Kidney (tissue), 14 donors: ENCODE results near the gene ILRUN. TPM values are rescaled to one million over a fixed set of nuclear protein-coding genes. Genes with fewer than 3 reads are reported as not detected.

Source experiments
- DNase-seq, 5 donors: peaks; one replicate each; pipeline ENCODE4 v3.0.0-alpha.2; 2013 to 2020
- FAIRE-seq: peaks from 2 replicates; lab custom pipeline; 2012; peaks lifted over from hg19 to GRCh38; lab: Jason Lieb, UNC
- H3K27ac ChIP-seq, 2 donors: one replicate each; pipeline ENCODE4 v1.7.0; 2013; ENCODE audit warnings: low read depth in 2 of 2, low read length in 2 of 2, inconsistent platforms in 1 of 2
- H3K27me3 ChIP-seq: one replicate; pipeline ENCODE4 v1.7.1; 2013; ENCODE audit warnings: low read length, inconsistent platforms; ENCODE audit not compliant: control insufficient read depth, insufficient read depth
- H3K36me3 ChIP-seq, 3 donors: one replicate each; pipeline versions ENCODE4 v1.7.0 to v1.7.1; 2013; ENCODE audit warnings: low read length in 3 of 3, control low read depth in 1 of 3, inconsistent platforms in 1 of 3; ENCODE audit not compliant: insufficient read depth in 3 of 3, control insufficient read depth in 2 of 3
- H3K4me1 ChIP-seq, 3 donors: one replicate each; pipeline versions ENCODE4 v1.7.0 to v1.7.1; 2013; ENCODE audit warnings: low read length in 3 of 3, inconsistent platforms in 1 of 3, low read depth in 1 of 3; ENCODE audit not compliant: control insufficient read depth in 2 of 3, insufficient read depth in 2 of 3
- H3K4me3 ChIP-seq, 3 donors: one replicate each; pipeline versions ENCODE4 v1.7.0 to v1.8.1; 2013; ENCODE audit warnings: low read length in 3 of 3, control low read depth in 1 of 3, inconsistent platforms in 1 of 3
- H3K9ac ChIP-seq, 3 donors: one replicate each; pipeline versions ENCODE4 v1.7.0 to v1.7.1; 2013; ENCODE audit warnings: low read length in 3 of 3, control low read depth in 1 of 3, inconsistent platforms in 1 of 3
- H3K9me3 ChIP-seq, 3 donors: one replicate each; pipeline versions ENCODE4 v1.7.0 to v1.7.1; 2013; ENCODE audit warnings: low read length in 3 of 3, control low read depth in 1 of 3, inconsistent platforms in 1 of 3; ENCODE audit not compliant: control insufficient read depth in 2 of 3, insufficient read depth in 1 of 3
- CTCF ChIP-seq: IDR thresholded peaks from 3 replicates; pipeline ENCODE4 v1.5.1; 2012; ENCODE audit warnings: mild to moderate bottlenecking, moderate library complexity, borderline replicate concordance; ENCODE audit not compliant: insufficient read depth; ENCODE audit errors: extremely low read depth
- intact Hi-C: fragments of 100-400 bp; cut with DNase I; formaldehyde crosslinking; loops from one replicate; pipeline ENCODE4 v1.11.1; 2022
- polyA plus RNA-seq: library from polyadenylated mRNA; stranded (reverse); fragments of 350-450 nt; fragmentation: Illumina TruSeq; extraction: RNeasy Lipid Tissue Mini Kit (QIAGEN cat#74804); gene quantifications from one replicate; pipeline ENCODE4 v1.2.3, GENCODE V29; 2014; ENCODE audit warnings: low read depth, low replicate concordance; ENCODE audit not compliant: insufficient read depth
- total RNA-seq: library from RNA; stranded (reverse); fragmentation: NEBNext Ultra II Directional; extraction: Animal tissue kit (Norgen Biotek cat#: 25700); gene quantifications from one replicate; pipeline ENCODE4 v1.2.1, GENCODE V29; 2021
- donor health status: control.
- donor health status: control.
- donor health status: control.
- donor health status: control.
- donor health status: control.
- donor health status: DM: yes; HTN: yes; CAD: no.
- donor health status: Normal renal cell carcinoma (clear cell type).

ILRUN gene
- total and polyA plus RNA-seq, 2 donors from 2014 or later: 52.4 to 55.7 TPM

DNA sequence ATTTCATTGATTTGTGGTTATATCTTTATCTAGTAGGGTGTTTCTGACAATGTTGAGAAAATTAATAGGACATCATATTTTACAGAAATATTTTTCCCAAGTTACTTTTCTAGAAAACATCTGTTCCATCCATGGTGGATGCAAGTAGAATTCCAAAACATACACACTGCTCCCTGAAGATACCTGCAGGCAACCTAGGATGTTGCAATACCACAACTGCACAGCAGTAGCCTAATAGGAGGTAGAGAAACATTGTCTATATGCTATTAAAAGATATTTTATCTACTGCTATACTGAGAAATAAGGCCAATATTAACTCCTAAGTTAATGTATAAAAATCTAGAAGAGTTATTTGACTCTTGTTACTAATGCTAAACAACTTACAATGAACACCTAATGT, 6.8 kb downstream of the ILRUN start:
- no peak overlapping the region for H3K4me3 ChIP-seq
- no peaks in the 10 kb centered on the region for H3K36me3 ChIP-seq
- FAIRE-seq (no peak), DNase-seq (no peak)
- H3K27me3 ChIP-seq: no peaks in the 10 kb centered on the region
- H3K4me1 ChIP-seq: peaks cover 0 to 7% (median 2%) of the 10 kb centered on the region in 3 donors
- H3K27ac ChIP-seq: no peak overlapping the region
- H3K9me3 ChIP-seq: no peaks in the 10 kb centered on the region
- no peak overlapping the region for H3K9ac ChIP-seq
- intact Hi-C loops: no loop called here
- no peak for TF ChIP-seq CTCF

DNA sequence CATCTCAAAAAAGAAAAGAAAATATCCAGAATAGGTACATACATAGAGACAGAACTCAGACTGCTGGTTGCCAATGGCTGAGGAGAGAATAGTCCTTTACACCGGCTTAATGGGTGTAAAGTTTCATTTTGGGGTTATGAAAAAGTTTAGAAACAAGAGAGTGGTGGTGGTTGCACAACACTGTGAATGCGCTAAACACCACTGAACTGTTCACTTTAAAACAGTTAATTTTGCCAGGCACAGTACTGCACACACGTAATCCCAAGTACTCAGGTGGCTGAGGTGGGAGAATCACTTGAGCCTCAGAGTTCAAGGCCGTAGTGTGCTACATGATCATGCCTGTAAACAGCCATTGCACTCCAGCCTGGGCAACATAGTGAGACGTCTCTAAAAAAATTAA, 7.6 kb downstream of the ILRUN start:
- no peaks in the 10 kb centered on the region for H3K36me3 ChIP-seq
- DNase-seq (no peak), FAIRE-seq (no peak)
- H3K4me3 ChIP-seq: no peak overlapping the region
- intact Hi-C loops: no loop called here
- no peaks in the 10 kb centered on the region for H3K9me3 ChIP-seq
- no peak for TF ChIP-seq CTCF
- H3K27ac ChIP-seq: no peak overlapping the region
- H3K4me1 ChIP-seq: peaks cover 0 to 7% (median 2%) of the 10 kb centered on the region in 3 donors
- H3K9ac ChIP-seq: no peak overlapping the region
- H3K27me3 ChIP-seq: no peaks in the 10 kb centered on the region

GRCh38 chr6:34684919-34685318, 11.6 kb downstream of the ILRUN start:
- no peak for DNase-seq
- peaks cover 0 to 5% (median 0%) of the 10 kb centered on the region in 3 donors for H3K4me1 ChIP-seq
- TF ChIP-seq CTCF: no peak
- no peak overlapping the region for H3K9ac ChIP-seq
- no peaks in the 10 kb centered on the region for H3K36me3 ChIP-seq
- H3K27me3 ChIP-seq: no peaks in the 10 kb centered on the region
- intact Hi-C loops: no loop called here
- no peak for FAIRE-seq
- no peaks in the 10 kb centered on the region for H3K9me3 ChIP-seq
- H3K27ac ChIP-seq: no peak overlapping the region
- no peak overlapping the region for H3K4me3 ChIP-seq

GRCh38 chr6:34684364-34684763, 12.2 kb downstream of the ILRUN start:
- no peak for DNase-seq
- TF ChIP-seq CTCF: no peak
- FAIRE-seq: no peak
- Histone ChIP-seq H3K4me3 (no peak overlapping the region), H3K27me3 (no peaks in the 10 kb centered on the region), H3K9ac (no peak overlapping the region), H3K9me3 (no peaks in the 10 kb centered on the region), H3K27ac (no peak overlapping the region), H3K4me1 (peaks cover 4 to 5% (median 4%) of the 10 kb centered on the region in 3 donors), H3K36me3 (no peaks in the 10 kb centered on the region)
- intact Hi-C loops: no loop called here
